HEK293T (cell line): ENCODE data around the gene TRIM24.

ENCODE experiments used
- CTCF ChIA-PET: fragments of 350-600 bp; formaldehyde crosslinking; extraction: SDS; loops from one replicate; lab custom pipeline; 2021; ENCODE audit warnings: antibody characterized with exemption, inconsistent platforms; lab: Yijun Ruan, JAX
- POLR2A ChIA-PET: fragments of 350-600 bp; formaldehyde crosslinking; extraction: SDS; loops from one replicate; lab custom pipeline; 2020; ENCODE audit warnings: antibody characterized with exemption, inconsistent platforms; lab: Yijun Ruan, JAX
- DNase-seq: peaks from one replicate; pipeline ENCODE4 v3.0.0; 2012; ENCODE audit warnings: mixed read lengths; ENCODE audit errors: extremely low spot score
- ARNT ChIP-seq: fragments of 450-650 bp; IDR thresholded peaks from 2 replicates; pipeline ENCODE4 v1.6.1; 2017; ENCODE audit warnings: mild to moderate bottlenecking
- BHLHE40 ChIP-seq: fragments of 450-650 bp; IDR thresholded peaks from 2 replicates; pipeline ENCODE4 v1.6.1; 2016; ENCODE audit warnings: mild to moderate bottlenecking, moderate library complexity, borderline replicate concordance
- CTBP1 ChIP-seq: fragments of 450-650 bp; IDR thresholded peaks from 2 replicates; pipeline ENCODE4 v1.6.1; 2016; ENCODE audit warnings: borderline replicate concordance
- ELF4 ChIP-seq: fragments of 450-650 bp; IDR thresholded peaks from 2 replicates; pipeline ENCODE4 v1.6.1; 2017; ENCODE audit warnings: antibody characterized with exemption
- FOXA1 ChIP-seq: fragments of 450-650 bp; IDR thresholded peaks from 2 replicates; pipeline ENCODE4 v1.6.1; 2016; ENCODE audit warnings: mild to moderate bottlenecking
- FOXK2 ChIP-seq: fragments of 450-650 bp; IDR thresholded peaks from 2 replicates; pipeline ENCODE4 v1.6.1; 2016; ENCODE audit warnings: mild to moderate bottlenecking
- FOXM1 ChIP-seq: fragments of 450-650 bp; IDR thresholded peaks from 2 replicates; pipeline ENCODE4 v1.6.1; 2017; ENCODE audit warnings: mild to moderate bottlenecking, borderline replicate concordance
- HDGF ChIP-seq: fragments of 450-650 bp; IDR thresholded peaks from 2 replicates; pipeline ENCODE4 v1.6.1; 2017; ENCODE audit warnings: antibody characterized with exemption, borderline replicate concordance
- L3MBTL2 ChIP-seq: fragments of 450-650 bp; conservative IDR thresholded peaks from 2 replicates; pipeline ENCODE4 v1.6.1; 2016; ENCODE audit warnings: mild to moderate bottlenecking
- LEF1 ChIP-seq: fragments of 450-650 bp; IDR thresholded peaks from 2 replicates; pipeline ENCODE4 v1.6.1; 2017; ENCODE audit warnings: mild to moderate bottlenecking, borderline replicate concordance
- NFRKB ChIP-seq: fragments of 450-650 bp; IDR thresholded peaks from 2 replicates; pipeline ENCODE4 v1.6.1; 2016; ENCODE audit warnings: mild to moderate bottlenecking, moderate library complexity
- SP1 ChIP-seq: fragments of 450-650 bp; IDR thresholded peaks from 2 replicates; pipeline ENCODE4 v1.6.1; 2017
- SUZ12 ChIP-seq: fragments of 450-650 bp; IDR thresholded peaks from 2 replicates; pipeline ENCODE4 v1.6.1; 2016; ENCODE audit warnings: mild to moderate bottlenecking
- TARDBP ChIP-seq: fragments of 450-650 bp; IDR thresholded peaks from 2 replicates; pipeline ENCODE4 v1.6.1; 2016
- ZNF384 ChIP-seq: fragments of 450-650 bp; IDR thresholded peaks from 2 replicates; pipeline ENCODE4 v1.6.1; 2016
- TF ChIP-seq, protein P1 (sequence below): fragments of 450-650 bp; IDR thresholded peaks from 2 replicates; pipeline ENCODE4 v1.6.1; 2016

Gene TRIM24

DNA sequence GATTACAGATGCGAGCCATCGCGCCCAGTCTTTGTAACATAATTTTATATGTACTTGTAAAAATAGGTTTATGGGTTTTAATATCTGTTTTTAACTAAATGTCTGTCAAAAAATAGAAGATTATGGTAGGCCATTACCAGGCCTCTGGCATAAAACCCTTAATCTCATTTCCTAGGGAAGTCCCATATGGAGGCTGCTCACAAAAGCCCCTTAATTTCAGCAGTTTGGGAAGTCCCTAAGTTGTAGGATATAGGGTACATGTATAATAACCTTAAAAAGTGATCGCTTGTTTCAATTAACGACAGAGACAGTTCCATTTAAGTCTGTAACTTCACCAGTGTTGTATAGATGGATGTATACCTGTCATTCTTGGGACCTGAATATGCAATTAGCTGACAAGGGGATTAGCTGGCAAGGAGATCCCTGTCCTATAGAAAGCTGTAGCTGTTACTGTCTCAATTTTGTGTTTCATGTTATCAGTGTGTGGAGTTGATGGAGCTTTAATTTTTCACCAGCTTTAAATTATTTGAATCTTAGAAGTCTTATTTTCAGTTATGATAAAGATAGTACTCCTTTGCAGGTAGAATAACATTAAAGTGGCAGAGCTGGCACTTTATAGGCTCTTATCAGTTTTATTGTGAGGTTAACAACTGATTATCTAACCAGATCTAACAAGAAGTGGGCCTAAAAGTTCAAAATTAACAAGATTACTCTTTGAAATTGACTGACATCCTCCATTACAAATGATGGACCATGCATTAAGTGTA lies 10.5 kb downstream of the TRIM24 start:
- no peak for TF ChIP-seq FOXK2
- TF ChIP-seq ZNF384: no peak
- TF ChIP-seq L3MBTL2: no peak
- TF ChIP-seq HDGF: no peak
- TF ChIP-seq BHLHE40: no peak
- TF ChIP-seq CTBP1: no peak
- no peak for TF ChIP-seq FOXM1
- TF ChIP-seq ARNT: no peak
- TF ChIP-seq SP1: no peak
- TF ChIP-seq, protein P1, sequence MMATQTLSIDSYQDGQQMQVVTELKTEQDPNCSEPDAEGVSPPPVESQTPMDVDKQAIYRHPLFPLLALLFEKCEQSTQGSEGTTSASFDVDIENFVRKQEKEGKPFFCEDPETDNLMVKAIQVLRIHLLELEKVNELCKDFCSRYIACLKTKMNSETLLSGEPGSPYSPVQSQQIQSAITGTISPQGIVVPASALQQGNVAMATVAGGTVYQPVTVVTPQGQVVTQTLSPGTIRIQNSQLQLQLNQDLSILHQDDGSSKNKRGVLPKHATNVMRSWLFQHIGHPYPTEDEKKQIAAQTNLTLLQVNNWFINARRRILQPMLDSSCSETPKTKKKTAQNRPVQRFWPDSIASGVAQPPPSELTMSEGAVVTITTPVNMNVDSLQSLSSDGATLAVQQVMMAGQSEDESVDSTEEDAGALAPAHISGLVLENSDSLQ: no peak
- TF ChIP-seq LEF1: no peak
- TF ChIP-seq ELF4: no peak
- TF ChIP-seq SUZ12: no peak
- TF ChIP-seq FOXA1: no peak
- TF ChIP-seq TARDBP: no peak
- TF ChIP-seq NFRKB: no peak
- CTCF ChIA-PET: no interaction called here
- POLR2A ChIA-PET: no interaction called here
- DNase-seq: no peak

DNA sequence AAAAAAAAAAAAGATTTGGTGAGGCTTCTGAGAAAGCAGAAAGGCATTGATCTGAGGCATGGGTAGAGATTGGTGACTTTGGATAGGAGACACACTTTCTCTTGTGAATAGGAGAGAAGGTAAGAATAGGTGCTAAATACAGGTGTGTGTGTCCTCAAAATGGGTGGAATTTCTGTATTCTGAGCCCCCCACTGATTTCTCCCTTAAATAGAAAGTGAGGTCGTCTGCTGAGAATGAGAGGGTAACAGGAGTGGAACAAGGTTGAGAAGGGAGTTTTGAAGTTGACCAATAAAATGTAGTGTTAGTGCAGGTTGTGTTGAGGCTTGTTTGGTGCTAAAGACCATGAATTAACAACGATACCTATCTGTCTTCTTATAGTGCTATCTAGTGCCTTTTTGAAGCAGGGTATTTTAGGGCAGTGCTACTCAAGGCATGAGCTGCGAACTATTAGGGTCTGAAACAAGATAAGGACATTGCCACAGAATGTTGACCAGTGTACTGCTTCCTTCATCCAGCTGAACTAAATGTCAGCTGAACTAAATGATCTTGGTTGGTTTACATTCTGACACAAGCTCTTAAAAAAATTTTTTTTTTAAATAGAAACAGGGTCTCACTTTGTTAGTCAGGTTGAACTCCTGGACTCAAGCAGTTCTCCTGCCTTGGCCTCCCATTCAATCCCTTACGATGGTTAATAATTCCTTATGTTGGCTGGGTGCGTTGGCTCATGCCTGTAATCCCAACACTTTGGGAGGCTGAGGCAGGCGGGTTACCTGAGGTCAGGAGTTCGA lies 12.4 kb downstream of the TRIM24 start:
- ChIA-PET CTCF (no interaction called here), POLR2A (no interaction called here)
- no peak for DNase-seq
- TF ChIP-seq BHLHE40 (no peak), LEF1 (no peak), CTBP1 (no peak)

- POLR2A ChIA-PET: no interaction called here
- no peak for DNase-seq
- CTCF ChIA-PET: no interaction called here
- TF ChIP-seq NFRKB (no peak), BHLHE40 (no peak), CTBP1 (no peak), L3MBTL2 (no peak), SUZ12 (no peak), SP1 (no peak), LEF1 (no peak), ARNT (no peak), ZNF384 (no peak), TARDBP (no peak), ELF4 (no peak), FOXK2 (no peak), FOXA1 (no peak)
- TF ChIP-seq, protein P1: no peak
Measured at GRCh38 chr7:138475377-138475776, 15.3 kb downstream of the TRIM24 start.

- ChIA-PET POLR2A (no interaction called here), CTCF (no interaction called here)
- TF ChIP-seq ELF4 (no peak), TARDBP (no peak), CTBP1 (no peak), LEF1 (no peak), SP1 (no peak), HDGF (no peak), NFRKB (no peak), SUZ12 (no peak), L3MBTL2 (no peak), BHLHE40 (no peak), FOXA1 (no peak), FOXK2 (no peak), ARNT (no peak), ZNF384 (no peak), FOXM1 (no peak)
- TF ChIP-seq, protein P1: no peak
- DNase-seq: no peak
Measured at GRCh38 chr7:138477081-138477578, 17.1 kb downstream of the TRIM24 start.

GRCh38 chr7:138477581-138477980 lies 17.5 kb downstream of the TRIM24 start:
- ChIA-PET POLR2A (no interaction called here), CTCF (no interaction called here)
- DNase-seq: no peak
- TF ChIP-seq FOXK2 (no peak), FOXM1 (no peak), CTBP1 (no peak), L3MBTL2 (no peak), LEF1 (no peak), BHLHE40 (no peak), HDGF (no peak), NFRKB (no peak), FOXA1 (no peak), ARNT (no peak), TARDBP (no peak), SUZ12 (no peak), ZNF384 (no peak), ELF4 (no peak), SP1 (no peak)
- TF ChIP-seq, protein P1: no peak
